SK-MEL-5 (cell line): ENCODE results near the gene JAGN1. TPM values are rescaled to one million over a fixed set of nuclear protein-coding genes. Genes with fewer than 3 reads are reported as not detected.
"Not testable (repeated sequence)": the region's sequence is repeated elsewhere in the genome, so short reads cannot be mapped to it uniquely, and the experiment has no call there.

Experiments used
- DNase-seq: peaks from one replicate; pipeline ENCODE4 v3.0.0-alpha.2; 2016; ENCODE audit warnings: low read depth, low spot score
- in situ Hi-C: cut with HindIII; loops from 2 replicates; pipeline ENCODE4 v1.10.0; 2016; ENCODE audit warnings: low sequenced_read_pairs, high pct_unique_total_duplicates, low pct_unique_long_range_greater_than_20kb
- polyA plus RNA-seq, 2 experiments: library from polyadenylated mRNA; depleted of rRNA; stranded (reverse); fragments of >200 nt; gene quantifications; 2 replicates each; pipeline ENCODE4 v1.2.3, GENCODE V29; 2015
- total RNA-seq: library from RNA; depleted of rRNA; stranded (reverse); fragments of >200 nt; shearing (Covaris generic); gene quantifications from 2 replicates; pipeline ENCODE4 v1.2.3, GENCODE V29; 2014; rRNA removed

The JAGN1 gene
- 42.9 and 45.2 TPM in 2 replicates for total RNA-seq
- polyA plus RNA-seq (2015; cell fraction: cytosol; rRNA removed): 53.2 and 61.3 TPM in 2 replicates
- 13.6 and 20.1 TPM in 2 replicates for polyA plus RNA-seq (2015; cell fraction: nucleus; rRNA removed)

DNA sequence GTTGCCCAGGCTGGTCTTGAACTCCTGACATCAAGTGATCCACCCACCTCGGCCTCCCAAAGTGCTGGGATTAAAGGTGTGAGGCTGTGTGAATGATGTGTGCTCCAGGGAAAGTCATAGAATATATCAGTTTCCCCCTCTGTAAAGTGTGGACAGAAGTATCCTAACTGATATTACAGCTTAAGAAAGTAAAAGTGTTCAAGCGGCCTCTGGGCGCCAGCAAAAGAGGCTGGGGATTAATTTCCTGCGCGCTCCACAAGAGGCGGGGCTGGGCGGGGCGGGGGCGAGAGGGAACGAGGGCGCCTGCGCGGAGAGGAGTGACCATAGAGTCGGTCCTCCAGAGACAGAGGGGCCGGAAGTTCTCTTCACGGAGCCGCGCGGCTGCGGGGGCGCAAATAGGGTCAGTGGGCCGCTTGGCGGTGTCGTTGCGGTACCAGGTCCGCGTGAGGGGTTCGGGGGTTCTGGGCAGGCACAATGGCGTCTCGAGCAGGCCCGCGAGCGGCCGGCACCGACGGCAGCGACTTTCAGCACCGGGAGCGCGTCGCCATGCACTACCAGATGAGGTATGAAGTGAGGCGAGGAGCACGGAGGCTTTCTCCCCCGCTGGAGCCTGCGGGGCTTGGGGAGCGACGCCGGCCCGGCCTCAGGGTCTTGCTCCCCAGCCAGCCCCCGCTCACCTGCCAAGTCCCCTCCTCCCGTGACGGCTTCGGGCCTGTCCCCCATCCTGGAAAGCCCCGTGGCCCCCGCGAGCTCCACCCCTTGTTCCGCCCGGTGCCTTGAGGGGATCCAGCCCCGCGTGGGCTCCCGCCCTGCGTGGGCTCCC lies at the start of gene JAGN1:
TSS of gene JAGN1 (plus strand) at position 362 of the 823 bp plus-strand sequence. CDS start at position 475, 113 bp downstream.
- DNase-seq: peak; percentile 89
- in situ Hi-C loops: no loop called here

- DNase-seq: no peak
- in situ Hi-C loops: no loop called here
Observed at GRCh38 chr3:9841015-9841414, 49.4 kb upstream of the JAGN1 start.

DNA sequence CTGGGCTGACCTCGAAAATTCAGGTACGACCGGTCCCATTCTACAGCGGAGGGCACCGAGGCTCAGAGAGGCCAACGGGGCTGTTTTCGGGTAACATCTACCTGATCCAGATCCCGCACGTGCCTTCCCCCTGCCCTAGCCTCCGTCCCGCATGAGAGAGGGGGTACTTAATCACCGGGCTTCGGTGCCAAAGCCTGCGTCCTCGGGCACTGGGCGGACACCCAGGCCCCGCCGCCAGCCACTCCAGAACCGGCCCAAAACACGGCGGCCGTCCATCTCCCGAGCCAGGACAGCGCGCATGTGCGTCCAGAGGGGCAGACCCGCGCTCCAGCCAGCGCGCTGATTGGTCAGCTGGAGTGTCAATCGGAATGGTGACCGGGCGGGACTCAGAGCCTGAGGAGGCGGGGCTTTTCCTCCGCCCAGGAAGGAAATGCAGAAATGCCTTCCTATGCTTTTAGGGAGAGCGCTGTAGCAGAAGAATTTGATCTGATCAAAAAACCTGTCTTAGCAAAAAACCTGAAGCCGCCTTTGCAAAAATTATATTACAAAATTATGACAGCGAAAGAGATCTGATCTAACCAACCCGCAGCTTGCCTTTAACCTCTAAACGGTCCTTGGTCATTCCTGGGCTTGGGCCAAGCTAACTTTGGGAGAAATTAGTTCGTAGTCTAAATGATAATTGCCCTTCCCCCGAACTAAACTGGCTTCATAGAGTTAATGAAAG lies 46.5 kb upstream of the JAGN1 start, which contains the start of gene RPUSD3:
TSS of gene RPUSD3 (minus strand) at position 294 of the 724 bp plus-strand sequence. CDS start at position 276, 18 bp downstream.
- in situ Hi-C loops: no loop called here

GRCh38 chr3:9846231-9846630 lies 44.2 kb upstream of the JAGN1 start:
- in situ Hi-C loops: no loop called here
- DNase-seq: no peak

More for the DNA sequence above, 46.5 kb upstream of the JAGN1 start, which contains the start of gene RPUSD3:
- DNase-seq: peak; percentile 96

DNA sequence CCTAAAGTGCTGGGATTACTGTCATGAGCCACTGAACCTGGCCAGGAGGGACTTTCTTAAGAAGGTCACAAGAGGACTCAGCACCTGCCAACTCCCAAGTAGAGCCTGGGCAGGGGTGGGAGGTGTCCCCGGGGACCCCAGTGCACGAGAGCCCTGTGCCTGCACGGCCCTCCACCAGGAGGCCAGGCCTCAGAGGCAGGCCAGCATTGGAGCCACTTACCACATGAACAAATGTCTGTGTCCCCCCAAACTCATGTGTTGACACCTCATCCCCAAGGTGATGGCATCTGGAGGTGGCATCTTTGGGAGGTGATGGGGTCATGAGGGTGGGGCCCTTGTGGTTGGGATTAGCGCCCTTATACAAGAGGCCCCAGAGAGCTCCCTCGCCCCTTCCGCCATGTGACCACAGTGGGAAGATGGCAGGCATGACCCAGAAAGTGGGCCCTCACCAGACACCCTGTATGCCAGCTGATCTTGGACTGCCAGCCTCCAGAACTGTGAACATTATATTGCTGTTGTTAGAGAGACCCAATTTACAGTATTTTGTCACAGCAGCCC lies 43.4 kb upstream of the JAGN1 start:
- in situ Hi-C loops: no loop called here

GRCh38 chr3:9847870-9848269 lies 42.5 kb upstream of the JAGN1 start:
- in situ Hi-C loops: not testable (repeated sequence)
- DNase-seq: peak; percentile 84

More for the DNA sequence above, 43.4 kb upstream of the JAGN1 start:
- DNase-seq: no peak

DNA sequence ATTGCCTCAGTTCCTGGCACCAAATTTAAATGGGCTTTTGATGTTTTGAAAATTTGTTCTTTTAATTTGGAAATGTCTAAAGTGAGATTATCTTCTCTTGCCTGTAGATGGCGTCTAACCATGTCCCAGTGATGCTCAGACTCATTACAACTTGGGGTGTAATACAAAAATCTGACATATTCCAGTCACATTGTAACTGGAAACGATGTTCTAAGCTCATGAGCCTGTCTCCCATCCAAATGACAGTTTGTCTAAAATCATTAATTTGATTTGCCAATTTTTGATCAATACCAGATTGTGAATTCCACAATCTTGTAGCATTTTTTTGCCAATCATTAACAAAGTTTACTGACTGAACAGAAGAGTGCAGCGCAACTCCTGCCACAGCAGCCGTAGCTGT lies 41.5 kb upstream of the JAGN1 start:
- in situ Hi-C loops: not testable (repeated sequence)
- peak; percentile 58 for DNase-seq

- DNase-seq, in situ Hi-C loops: not testable (repeated sequence)
Observed at GRCh38 chr3:9851383-9851782, 39.0 kb upstream of the JAGN1 start.

DNA sequence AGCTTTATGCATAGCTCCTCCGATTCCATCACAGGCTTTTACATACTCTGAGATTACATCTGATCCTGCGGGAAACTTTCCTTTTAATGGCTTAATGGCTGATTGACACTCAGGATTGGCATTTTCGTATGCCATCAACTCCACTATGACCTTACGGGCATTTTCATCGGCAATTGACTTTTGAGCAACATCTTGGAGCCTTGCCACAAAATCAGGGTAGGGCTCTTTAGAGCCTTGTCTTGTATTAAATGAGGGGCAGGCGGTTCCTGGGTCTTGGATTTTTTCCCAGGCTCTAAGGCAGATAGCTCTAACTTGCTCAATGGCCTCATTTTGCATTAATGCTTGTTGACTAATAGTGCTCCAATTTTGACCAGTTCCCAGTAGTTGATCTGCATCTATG lies 38.5 kb upstream of the JAGN1 start:
- DNase-seq, in situ Hi-C loops: not testable (repeated sequence)

DNA sequence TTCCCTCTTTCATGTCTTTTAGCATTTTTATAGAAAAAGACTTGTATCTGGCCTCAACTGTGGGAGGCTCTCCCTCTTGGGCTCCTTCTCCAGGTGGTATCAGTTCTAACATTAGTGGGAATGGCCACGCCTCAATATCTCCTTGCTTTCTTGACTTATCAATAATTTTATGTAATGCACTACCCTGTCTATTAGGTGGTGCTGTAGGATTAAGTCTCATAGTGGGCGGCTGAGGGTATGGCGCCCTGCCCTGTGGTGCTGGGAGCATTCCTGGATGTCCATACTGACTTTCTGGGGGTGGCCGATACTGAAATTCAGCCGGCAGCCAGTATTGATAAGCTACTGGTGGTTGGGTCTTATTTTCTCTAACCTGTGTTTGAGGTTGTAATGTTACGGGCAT lies 37.9 kb upstream of the JAGN1 start:
- in situ Hi-C loops: no loop called here
- DNase-seq: peak; percentile 43

DNA sequence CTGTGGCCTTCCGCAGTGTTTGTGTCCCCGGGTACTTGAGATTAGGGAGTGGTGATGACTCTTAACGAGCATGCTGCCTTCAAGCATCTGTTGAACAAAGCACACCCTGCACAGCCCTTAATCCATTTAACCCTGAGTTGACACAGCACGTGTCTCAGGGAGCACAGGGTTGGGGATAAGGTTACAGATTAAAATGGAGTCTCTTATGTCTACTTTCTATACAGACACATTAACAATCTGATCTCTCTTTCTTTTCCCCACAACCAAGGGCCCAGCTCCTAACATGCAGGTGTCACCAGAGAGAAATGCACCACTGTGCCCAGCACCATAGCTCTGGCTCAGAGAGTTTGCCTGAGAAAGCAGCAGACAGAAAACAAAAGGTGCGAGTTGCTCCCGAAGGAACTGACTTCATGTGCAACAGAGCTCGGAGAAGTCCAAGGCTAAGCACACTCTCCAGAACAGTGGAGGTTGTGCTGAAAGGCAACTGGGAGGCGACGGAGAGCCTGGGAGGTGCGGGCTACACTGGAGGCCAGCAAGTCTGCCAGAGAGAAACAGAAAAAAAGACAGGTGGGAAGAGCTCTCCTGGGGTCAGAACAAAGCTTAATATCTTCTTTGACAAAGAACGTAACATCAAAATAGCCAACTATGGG lies 36.0 kb upstream of the JAGN1 start:
- in situ Hi-C loops: not testable (repeated sequence)

GRCh38 chr3:9855594-9855993 lies 34.8 kb upstream of the JAGN1 start:
- DNase-seq: no peak
- in situ Hi-C loops: no loop called here

More for the DNA sequence above, 36.0 kb upstream of the JAGN1 start:
- DNase-seq: not testable (repeated sequence)

- no peak for DNase-seq
- in situ Hi-C loops: no loop called here
Observed at GRCh38 chr3:9859530-9860025, 30.8 kb upstream of the JAGN1 start.

- DNase-seq: no peak
- in situ Hi-C loops: no loop called here
Observed at GRCh38 chr3:9861201-9861600, 29.2 kb upstream of the JAGN1 start.

GRCh38 chr3:9861626-9862130 lies 28.7 kb upstream of the JAGN1 start:
- in situ Hi-C loops: no loop called here
- no peak for DNase-seq

DNA sequence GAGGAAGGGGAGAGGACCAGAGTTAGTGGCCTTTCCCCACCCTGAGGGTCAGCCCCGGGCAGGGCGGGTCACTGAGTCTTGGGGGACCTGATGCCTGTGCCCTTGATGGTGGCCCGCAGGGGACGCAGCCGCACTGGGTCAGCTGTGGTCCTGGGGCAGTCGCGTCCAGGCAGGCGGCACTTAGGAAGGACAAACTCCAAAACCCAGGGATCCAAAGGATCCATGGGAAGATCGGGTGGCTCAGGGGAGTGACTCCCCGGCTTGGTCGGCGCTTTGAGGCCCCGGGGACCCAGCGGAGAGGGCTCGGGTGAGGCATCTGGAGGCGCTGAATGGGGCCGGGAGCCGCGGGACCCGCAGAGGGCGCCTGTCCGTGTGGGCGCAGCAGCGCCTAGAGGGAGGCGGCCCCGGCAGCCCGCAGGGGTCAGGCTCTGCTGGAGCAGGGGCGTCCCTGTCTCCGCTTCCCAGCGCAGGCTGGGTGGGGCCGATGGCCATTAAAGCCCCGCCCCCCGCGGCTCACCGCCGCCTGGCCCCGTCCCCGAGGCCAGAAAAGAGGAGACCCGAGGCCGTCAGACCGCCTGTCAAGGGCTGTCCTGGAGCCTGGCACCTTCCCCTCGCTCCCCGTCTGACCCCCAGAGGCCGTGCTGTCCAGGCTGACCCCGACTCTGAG lies 27.9 kb upstream of the JAGN1 start:
- no peak for DNase-seq

More for the DNA sequence above, 27.9 kb upstream of the JAGN1 start:
- in situ Hi-C loops: no loop called here
